Astrocyte of the spinal cord (primary cell): ENCODE results near the gene KDM4C.
A peak's percentile ranks its signal among the peaks of the same experiment; 100 is the strongest.

Experiments
- DNase-seq: peaks from one replicate; pipeline ENCODE4 v3.0.0; 2011; ENCODE audit warnings: low read depth, low spot score
- H3K4me3 ChIP-seq: 2 replicates; pipeline ENCODE4 v1.5.1; 2011; ENCODE audit warnings: low read depth, mild to moderate bottlenecking, low read length, moderate library complexity
- CTCF ChIP-seq: IDR thresholded peaks from 2 replicates; pipeline ENCODE4 v1.5.1; 2012; ENCODE audit warnings: low read depth, mild to moderate bottlenecking, low read length, inconsistent platforms
- in situ Hi-C: cut with HindIII; loops from 2 replicates; pipeline ENCODE4 v1.10.0; 2017; ENCODE audit warnings: low sequenced_read_pairs

The KDM4C gene

GRCh38 chr9:6818292-6818922 lies 60.6 kb downstream of the KDM4C start:
- H3K4me3 ChIP-seq = no peak overlapping the region
- no peak for TF ChIP-seq CTCF
- DNase-seq = no peak
- in situ Hi-C loops = no loop called here

- H3K4me3 ChIP-seq = no peak overlapping the region
- no peak for DNase-seq
- no peak for TF ChIP-seq CTCF
- in situ Hi-C loops = no loop called here
Measured at GRCh38 chr9:6819112-6819511, 61.3 kb downstream of the KDM4C start.

GRCh38 chr9:6819529-6819928 lies 61.8 kb downstream of the KDM4C start:
- DNase-seq = no peak
- TF ChIP-seq CTCF = no peak
- in situ Hi-C loops = no loop called here
- no peak overlapping the region for H3K4me3 ChIP-seq

GRCh38 chr9:6822696-6823095 lies 64.9 kb downstream of the KDM4C start:
- no peak for DNase-seq
- in situ Hi-C loops = no loop called here
- H3K4me3 ChIP-seq = no peak overlapping the region
- TF ChIP-seq CTCF = no peak

GRCh38 chr9:6827439-6828145 lies 69.8 kb downstream of the KDM4C start:
- in situ Hi-C loops = no loop called here
- TF ChIP-seq CTCF = peak; percentile 63
- DNase-seq = peak; percentile 60
- H3K4me3 ChIP-seq = no peak overlapping the region

GRCh38 chr9:6829027-6829426 lies 71.3 kb downstream of the KDM4C start:
- TF ChIP-seq CTCF = no peak
- in situ Hi-C loops = no loop called here
- H3K4me3 ChIP-seq = no peak overlapping the region
- DNase-seq = no peak
